H7 (cell line): ENCODE results near the gene ARHGAP25. TPM values are rescaled to one million over a fixed set of nuclear protein-coding genes. Genes with fewer than 3 reads are reported as not detected.

Source experiments
- DNase-seq: peaks from one replicate; pipeline ENCODE4 v3.0.0; 2012
- H3K27me3 ChIP-seq: 2 replicates; pipeline ENCODE4 v1.6.0; 2011; ENCODE audit warnings: mild to moderate bottlenecking, low read length; ENCODE audit not compliant: control insufficient read depth, insufficient read depth
- H3K36me3 ChIP-seq: replicated peaks from 2 replicates; pipeline ENCODE4 v1.5.1; 2011; ENCODE audit warnings: low read length; ENCODE audit not compliant: control insufficient read depth, insufficient read depth
- H3K4me3 ChIP-seq: 2 replicates; pipeline ENCODE4 v1.5.1; 2011; ENCODE audit warnings: low read depth, mild to moderate bottlenecking, control low read depth, low read length, moderate library complexity; ENCODE audit not compliant: insufficient read depth
- total RNA-seq: library from RNA; depleted of rRNA; stranded (reverse); fragments of >200 nt; shearing (Covaris generic); gene quantifications from 2 replicates; pipeline ENCODE4 v1.2.3, GENCODE V29; 2014

Gene ARHGAP25
- total RNA-seq, 1 experiment from 2014 or later: 4.1 TPM

GRCh38 chr2:68762665-68763064 lies 28.1 kb downstream of the ARHGAP25 start:
- no peaks in the 10 kb centered on the region for H3K36me3 ChIP-seq
- H3K27me3 ChIP-seq: no peaks in the 10 kb centered on the region
- no peak for DNase-seq
- no peak overlapping the region for H3K4me3 ChIP-seq

GRCh38 chr2:68764041-68764805 lies 29.6 kb downstream of the ARHGAP25 start:
- H3K4me3 ChIP-seq: no peak overlapping the region
- H3K36me3 ChIP-seq: no peaks in the 10 kb centered on the region
- DNase-seq: no peak
- H3K27me3 ChIP-seq: no peaks in the 10 kb centered on the region

GRCh38 chr2:68764806-68765311 lies 30.2 kb downstream of the ARHGAP25 start:
- DNase-seq: no peak
- no peaks in the 10 kb centered on the region for H3K36me3 ChIP-seq
- H3K4me3 ChIP-seq: no peak overlapping the region
- H3K27me3 ChIP-seq: no peaks in the 10 kb centered on the region

GRCh38 chr2:68765739-68766375 lies 31.2 kb downstream of the ARHGAP25 start:
- H3K27me3 ChIP-seq: no peaks in the 10 kb centered on the region
- DNase-seq: no peak
- H3K36me3 ChIP-seq: no peaks in the 10 kb centered on the region
- no peak overlapping the region for H3K4me3 ChIP-seq

DNA sequence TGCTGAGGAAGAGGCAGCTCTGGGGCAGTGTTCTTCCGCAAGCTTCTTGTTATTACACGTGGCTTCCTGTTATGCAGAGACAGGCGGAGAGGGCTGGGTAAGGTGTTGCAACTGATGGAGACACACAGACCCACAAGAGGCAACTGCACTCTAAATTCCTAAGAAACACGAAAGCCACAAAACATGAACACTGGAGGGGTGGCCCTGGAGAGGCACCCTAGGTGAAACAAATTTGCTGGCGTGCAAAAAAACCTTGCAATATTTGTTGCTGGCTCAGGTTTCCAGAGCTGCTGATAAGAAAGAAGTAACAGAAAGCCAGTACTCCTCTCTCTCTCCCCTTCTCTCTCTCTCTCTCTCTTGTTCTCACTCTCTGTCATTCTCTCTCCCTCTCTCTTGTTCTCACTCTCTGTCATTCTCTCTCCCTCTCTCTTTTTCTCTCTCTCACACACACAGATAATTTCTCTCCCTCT lies 31.8 kb downstream of the ARHGAP25 start:
- no peaks in the 10 kb centered on the region for H3K27me3 ChIP-seq
- no peaks in the 10 kb centered on the region for H3K36me3 ChIP-seq
- DNase-seq: no peak
- no peak overlapping the region for H3K4me3 ChIP-seq

GRCh38 chr2:68767031-68767961 lies 32.7 kb downstream of the ARHGAP25 start:
- DNase-seq: no peak
- H3K27me3 ChIP-seq: no peaks in the 10 kb centered on the region
- no peaks in the 10 kb centered on the region for H3K36me3 ChIP-seq
- H3K4me3 ChIP-seq: no peak overlapping the region

DNA sequence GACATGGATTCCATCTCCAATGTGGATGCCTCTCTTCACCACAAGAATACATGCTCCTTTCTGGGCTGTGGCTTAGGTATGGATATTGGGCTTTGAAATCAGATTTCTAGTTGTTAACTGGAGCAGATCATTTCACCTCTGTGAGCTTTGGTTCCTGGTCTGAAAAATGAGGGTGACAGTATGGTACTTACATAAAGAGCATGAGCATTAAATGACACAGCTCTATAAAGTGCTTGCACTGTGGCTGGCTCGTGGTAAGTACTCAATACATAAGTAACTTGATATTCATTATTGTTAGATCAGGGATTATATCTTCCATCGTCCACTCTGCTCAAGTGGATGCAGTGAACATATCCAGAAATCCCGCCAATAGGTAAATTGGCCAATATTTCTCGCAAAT lies 33.4 kb downstream of the ARHGAP25 start:
- Histone ChIP-seq H3K36me3 (no peaks in the 10 kb centered on the region), H3K27me3 (no peaks in the 10 kb centered on the region), H3K4me3 (no peak overlapping the region)
- DNase-seq: no peak

DNA sequence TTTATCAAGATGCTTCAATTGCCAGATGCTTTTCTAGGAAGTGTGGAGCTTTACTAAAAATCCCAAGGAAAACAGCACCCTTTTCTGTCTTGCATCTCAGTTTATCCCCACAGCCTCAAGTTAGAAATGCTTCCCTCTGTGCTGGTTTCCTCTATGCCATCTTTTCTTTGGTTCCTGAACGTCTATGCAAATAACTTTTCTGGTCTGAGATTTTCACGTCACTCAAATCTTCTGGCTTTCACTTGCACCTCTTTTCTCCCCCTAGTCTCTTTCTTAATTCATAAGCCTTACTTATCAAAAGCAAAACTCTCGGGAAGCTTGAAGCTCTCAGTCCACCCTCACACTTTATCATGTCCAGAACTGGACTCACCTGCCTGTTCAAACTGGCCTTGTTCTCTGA lies 33.9 kb downstream of the ARHGAP25 start:
- no peak for DNase-seq
- H3K27me3 ChIP-seq: no peaks in the 10 kb centered on the region
- no peaks in the 10 kb centered on the region for H3K36me3 ChIP-seq
- no peak overlapping the region for H3K4me3 ChIP-seq

DNA sequence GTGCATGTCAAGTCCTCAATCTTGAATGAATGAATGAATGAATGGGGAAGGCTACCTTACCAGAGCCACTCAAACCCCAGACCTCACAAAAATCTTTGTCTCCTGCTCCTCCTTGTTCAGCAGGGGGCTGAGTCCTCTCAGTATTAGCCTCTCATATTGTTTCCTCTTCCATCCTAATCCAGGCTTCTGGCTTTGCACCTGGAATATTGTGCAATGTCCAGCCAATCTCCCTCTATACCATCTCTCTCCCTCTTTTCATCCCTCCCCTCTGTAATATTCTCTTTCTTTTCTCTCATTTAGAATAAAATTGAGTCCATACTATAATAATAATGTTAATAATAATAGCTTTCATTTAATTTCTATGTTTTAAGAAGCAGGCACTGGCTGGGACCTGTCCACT lies 34.3 kb downstream of the ARHGAP25 start:
- no peaks in the 10 kb centered on the region for H3K36me3 ChIP-seq
- DNase-seq: no peak
- no peaks in the 10 kb centered on the region for H3K27me3 ChIP-seq
- H3K4me3 ChIP-seq: no peak overlapping the region

DNA sequence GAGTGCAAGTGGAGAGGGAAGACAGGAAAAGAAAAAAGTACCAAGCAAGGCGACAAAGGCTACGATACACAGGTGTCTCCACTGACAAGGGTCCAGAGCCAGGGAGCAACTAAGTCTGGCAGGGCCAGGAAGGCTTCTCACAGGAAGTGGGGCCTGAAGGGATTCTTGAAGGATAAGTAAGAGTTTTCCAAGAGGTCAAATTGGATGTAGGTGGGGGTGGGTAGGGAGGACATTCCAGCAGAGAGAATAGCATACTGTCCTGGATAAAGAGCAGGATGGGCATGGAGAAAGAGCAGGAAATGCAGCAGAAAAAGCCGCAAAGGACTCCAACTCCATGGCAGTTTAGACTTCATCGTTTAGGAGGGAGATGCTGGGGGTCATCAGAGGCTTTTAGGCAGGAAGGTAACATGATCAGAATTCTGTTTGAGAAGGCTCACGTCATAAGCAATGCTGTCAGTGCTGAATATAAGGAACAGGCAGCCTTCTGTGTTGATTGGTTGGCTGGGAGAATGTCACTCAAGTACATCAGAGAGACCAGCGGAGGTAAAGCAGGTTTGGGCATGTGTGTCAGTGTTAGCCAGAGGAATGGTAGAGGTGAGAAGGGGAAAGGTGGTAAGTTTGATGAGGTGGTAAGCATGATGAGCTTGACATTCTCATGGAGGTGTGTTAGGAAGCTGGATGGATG lies 35.1 kb downstream of the ARHGAP25 start:
- Histone ChIP-seq H3K27me3 (no peaks in the 10 kb centered on the region), H3K36me3 (no peaks in the 10 kb centered on the region), H3K4me3 (no peak overlapping the region)
- no peak for DNase-seq

DNA sequence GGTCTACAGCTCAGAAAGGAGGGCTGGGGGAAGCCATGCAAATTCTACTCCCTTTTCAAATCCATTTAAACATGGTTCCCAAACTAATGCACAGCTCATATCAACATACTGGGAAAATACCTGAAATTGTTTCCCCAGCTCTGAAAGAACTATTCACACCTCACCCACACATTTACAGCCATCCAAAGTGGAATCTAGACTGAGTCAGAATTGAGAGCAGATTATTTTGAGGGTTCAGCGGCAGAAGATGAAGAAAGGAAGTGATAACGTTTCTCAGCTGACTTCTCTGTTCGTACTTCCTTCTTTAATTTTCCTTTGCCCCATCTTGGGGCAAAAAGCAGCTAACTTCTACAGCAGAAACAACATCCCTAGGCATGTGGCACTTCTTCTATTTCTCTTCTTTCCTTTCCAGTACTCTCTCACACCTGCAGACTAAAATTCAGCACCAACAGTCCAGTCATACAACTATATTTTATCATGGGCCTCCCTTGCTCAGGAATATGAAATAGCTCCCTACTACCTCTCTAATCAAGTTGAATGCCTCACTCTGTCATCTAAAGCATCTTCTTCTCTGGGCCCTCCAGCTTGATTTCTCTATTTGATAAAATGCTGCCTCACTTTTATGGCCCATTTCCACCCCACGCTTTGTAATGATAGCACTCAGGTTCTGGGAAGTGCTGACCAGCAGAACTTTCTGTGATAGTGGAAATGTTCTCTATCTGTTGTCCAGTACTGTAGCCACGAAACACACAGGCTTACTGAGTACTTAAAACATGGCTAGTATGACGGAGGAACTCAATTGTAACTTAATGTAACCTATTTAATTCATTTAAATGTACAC lies 35.9 kb downstream of the ARHGAP25 start:
- no peak for DNase-seq
- Histone ChIP-seq H3K36me3 (no peaks in the 10 kb centered on the region), H3K27me3 (no peaks in the 10 kb centered on the region), H3K4me3 (no peak overlapping the region)

DNA sequence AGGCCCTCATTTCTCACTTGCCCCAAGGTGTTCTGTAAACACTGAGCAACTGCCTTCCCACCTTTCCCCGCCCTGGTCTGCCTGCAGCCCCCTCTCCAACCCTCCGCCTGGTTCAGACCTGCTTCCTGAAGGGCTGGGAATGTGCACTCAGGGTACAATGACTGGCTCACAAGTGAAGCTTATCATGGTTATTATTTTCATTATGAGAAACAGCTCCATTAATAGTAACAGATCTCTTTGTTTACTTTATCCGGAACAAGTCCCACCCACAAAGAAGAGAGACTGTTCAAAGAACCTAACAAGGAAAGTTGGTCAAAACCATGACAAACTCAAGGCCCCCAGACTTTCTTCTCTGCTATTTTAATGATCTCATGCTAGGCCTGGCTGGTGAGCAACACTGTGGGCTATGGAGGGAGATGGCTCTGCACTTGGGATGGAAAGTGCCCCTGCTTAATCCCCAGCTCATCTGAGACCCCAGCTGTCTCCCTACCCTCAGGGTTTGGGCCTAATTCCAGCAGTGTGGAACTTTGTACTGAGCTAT lies 36.7 kb downstream of the ARHGAP25 start:
- DNase-seq: no peak
- no peak overlapping the region for H3K4me3 ChIP-seq
- no peaks in the 10 kb centered on the region for H3K36me3 ChIP-seq
- no peaks in the 10 kb centered on the region for H3K27me3 ChIP-seq

- H3K27me3 ChIP-seq: no peaks in the 10 kb centered on the region
- no peaks in the 10 kb centered on the region for H3K36me3 ChIP-seq
- H3K4me3 ChIP-seq: no peak overlapping the region
- DNase-seq: no peak
Observed at GRCh38 chr2:68772109-68772508, 37.5 kb downstream of the ARHGAP25 start.
